Measurements from ENCODE around the gene PSD. TPM values are rescaled to one million over a fixed set of nuclear protein-coding genes. Genes with fewer than 3 reads are reported as not detected.

Gene PSD
- total RNA-seq, 4 donors from 2014 or later: 88.0 to 268 (median 108) TPM

GRCh38 chr10:102401342-102401654 lies 17.3 kb downstream of the PSD start:
- H3K27ac ChIP-seq (replicated peaks in 1 of 4): peak overlapping the region; percentile 74 to 99 (median 94)
- peaks cover 20 to 99% (median 87%) of the 10 kb centered on the region in 4 donors for H3K4me1 ChIP-seq
- peaks cover 0 to 68% (median 50%) of the 10 kb centered on the region in 4 donors for H3K36me3 ChIP-seq

GRCh38 chr10:102400598-102401341 lies 17.8 kb downstream of the PSD start:
- TF ChIP-seq EP300 (IDR thresholded peaks at IDR 0.05) (no peak), CTCF (IDR thresholded peaks at IDR 0.05) (no peak), POLR2A (IDR thresholded peaks at IDR 0.05; ENCODE audit: low read depth) (no peak), POLR2AphosphoS5 (IDR thresholded peaks at IDR 0.05) (no peak)
- Histone ChIP-seq H3K4me1 (peaks cover 25 to 99% (median 87%) of the 10 kb centered on the region in 4 donors), H3K4me3 (no peak overlapping the region), H3K27ac (replicated peaks in 1 of 4) (peak overlapping the region; percentile 74 to 99 (median 94)), H3K9me3 (no peaks in the 10 kb centered on the region), H3K36me3 (peaks cover 0 to 68% (median 50%) of the 10 kb centered on the region in 4 donors), H3K27me3 (no peaks in the 10 kb centered on the region)
- 80% methylated on average over 14 of the region's 22 CpGs for WGBS
- intact Hi-C loops (cut with DNase I): no loop called here
- no peak for DNase-seq (ENCODE audit: extremely low spot score)

More at GRCh38 chr10:102401342-102401654, 17.3 kb downstream of the PSD start:
- Histone ChIP-seq H3K9me3 (no peaks in the 10 kb centered on the region), H3K4me3 (no peak overlapping the region), H3K27me3 (no peaks in the 10 kb centered on the region)
- WGBS: 83% methylated on average over 5 of the region's 8 CpGs
- DNase-seq (ENCODE audit: extremely low spot score): no peak
- TF ChIP-seq EP300 (IDR thresholded peaks at IDR 0.05) (no peak), CTCF (IDR thresholded peaks at IDR 0.05) (no peak), POLR2A (IDR thresholded peaks at IDR 0.05; ENCODE audit: low read depth) (no peak), POLR2AphosphoS5 (IDR thresholded peaks at IDR 0.05) (no peak)
- intact Hi-C loops (cut with DNase I): no loop called here

- Histone ChIP-seq H3K27me3 (no peaks in the 10 kb centered on the region), H3K4me1 (peaks cover 25 to 96% (median 82%) of the 10 kb centered on the region in 4 donors), H3K27ac (replicated peaks in 1 of 4) (peak overlapping the region; percentile 86 to 99 (median 94)), H3K4me3 (peak overlapping the region in 1 of 4 donors; percentile 63), H3K36me3 (peaks cover 0 to 68% (median 50%) of the 10 kb centered on the region in 4 donors), H3K9me3 (no peaks in the 10 kb centered on the region)
- 66% methylated on average over 7 of the region's 17 CpGs for WGBS
- TF ChIP-seq POLR2AphosphoS5 (IDR thresholded peaks at IDR 0.05) (no peak), CTCF (IDR thresholded peaks at IDR 0.05) (no peak), POLR2A (IDR thresholded peaks at IDR 0.05; ENCODE audit: low read depth) (no peak), EP300 (IDR thresholded peaks at IDR 0.05) (no peak)
- intact Hi-C loops (cut with DNase I): no loop called here
- no peak for DNase-seq (ENCODE audit: extremely low spot score)
These were observed 18.5 kb downstream of the PSD start for GRCh38 chr10:102400076-102400475.

- H3K36me3 ChIP-seq: peaks cover 0 to 63% (median 49%) of the 10 kb centered on the region in 4 donors
- TF ChIP-seq CTCF (IDR thresholded peaks at IDR 0.05) (peak; percentile 95 to 96 (median 95)), POLR2A (IDR thresholded peaks at IDR 0.05; ENCODE audit: low read depth) (no peak), POLR2AphosphoS5 (IDR thresholded peaks at IDR 0.05) (peak; percentile 90 to 95)
- H3K4me1 ChIP-seq: peaks cover 25 to 96% (median 85%) of the 10 kb centered on the region in 4 donors
- intact Hi-C loops (cut with DNase I): no loop called here
- 3% methylated on average over 38 of the region's 72 CpGs for WGBS
- H3K27ac ChIP-seq (replicated peaks in 1 of 4): peak overlapping the region; percentile 86 to 99 (median 94)
- H3K9me3 ChIP-seq: no peaks in the 10 kb centered on the region
- DNase-seq (ENCODE audit: extremely low spot score): peak; percentile 95
- peak overlapping the region; percentile 59 to 68 (median 65) for H3K4me3 ChIP-seq
- H3K27me3 ChIP-seq: no peaks in the 10 kb centered on the region
These were observed 19.2 kb downstream of the PSD start for GRCh38 chr10:102399217-102400021.
